Mucosa of descending colon (tissue), 3 donors: Measurements from ENCODE around the gene TMEM154. TPM values are rescaled to one million over a fixed set of nuclear protein-coding genes. Genes with fewer than 3 reads are reported as not detected.

ENCODE experiments used
- ATAC-seq: fragments of 200-7000 bp; cut with Tn5 transposase; one replicate; pipeline ENCODE4 v1.9.1; 2020; ENCODE audit warnings: mild to moderate bottlenecking, moderate library complexity
- DNase-seq, 3 donors: peaks; one replicate each; pipeline ENCODE4 v3.0.0-alpha.2; 2020
- H3K36me3 ChIP-seq: fragments of 200-600 bp; one replicate; pipeline ENCODE4 v1.8.0; 2021; ENCODE audit warnings: low read depth, mild to moderate bottlenecking
- H3K4me1 ChIP-seq: fragments of 200-600 bp; one replicate; pipeline ENCODE4 v1.8.0; 2021; ENCODE audit warnings: low read depth, mild to moderate bottlenecking
- H3K4me3 ChIP-seq: fragments of 200-600 bp; one replicate; pipeline ENCODE4 v1.8.0; 2021; ENCODE audit warnings: mild to moderate bottlenecking
- H3K9me3 ChIP-seq: fragments of 200-600 bp; one replicate; pipeline ENCODE4 v1.8.0; 2021; ENCODE audit warnings: mild to moderate bottlenecking
- intact Hi-C, 2 donors: fragments of 100-400 bp; cut with DNase I in 1 of 2; cut with micrococcal nuclease in 1 of 2; formaldehyde crosslinking; loops; one replicate each; pipeline versions ENCODE4 v1.11.0 to v1.11.1; 2022; cut with DNase I, micrococcal nuclease
- total RNA-seq, 3 donors: library from RNA; stranded (reverse); fragmentation: NEBNext Ultra II Directional in 2 of 3; extraction: Animal tissue kit (Norgen Biotek cat#: 25700) in 2 of 3; gene quantifications; one replicate each; pipeline versions ENCODE4 v1.2.1 to v1.2.4, GENCODE V29; 2021 to 2023
- TF ChIP-seq, protein P1 (sequence below): fragments of 200-600 bp; IDR thresholded peaks from one replicate; pipeline ENCODE4 v1.8.0; 2022; ENCODE audit warnings: antibody characterized with exemption, mild to moderate bottlenecking
- donor health status: DM: no; HTN: no; CAD: no; lungs with moderate emphysema.
- donor health status: DM: no; HTN: no; CAD: no.
- donor health status: DM: no; HTN: yes; CAD: no.

TMEM154 gene
- total RNA-seq, 3 donors from 2014 or later, result 1.5 to 6.5 (median 1.8) TPM

DNA sequence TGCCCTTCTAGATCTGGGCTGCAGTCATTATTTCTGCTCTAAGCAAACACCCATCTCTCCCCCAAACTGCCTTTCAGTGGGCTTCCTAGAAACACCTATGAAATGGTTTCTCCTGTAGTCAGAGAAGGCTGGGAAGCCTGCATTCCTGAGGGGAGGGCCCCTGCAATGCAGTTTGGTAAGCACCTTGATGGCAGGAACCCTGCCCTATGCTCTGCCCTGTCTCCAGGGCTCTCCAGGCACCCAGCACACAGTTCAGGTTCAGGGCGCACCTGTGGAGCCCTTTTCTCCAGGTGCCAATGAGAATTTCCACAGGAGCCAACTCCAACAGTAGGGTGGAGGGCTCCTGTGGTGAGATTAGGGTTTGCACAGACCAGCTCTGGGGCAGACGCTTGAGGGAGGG lies 74.8 kb downstream of the TMEM154 start:
- no peak for ATAC-seq
- Histone ChIP-seq H3K4me3 (no peak overlapping the region), H3K9me3 (no peaks in the 10 kb centered on the region)

DNA sequence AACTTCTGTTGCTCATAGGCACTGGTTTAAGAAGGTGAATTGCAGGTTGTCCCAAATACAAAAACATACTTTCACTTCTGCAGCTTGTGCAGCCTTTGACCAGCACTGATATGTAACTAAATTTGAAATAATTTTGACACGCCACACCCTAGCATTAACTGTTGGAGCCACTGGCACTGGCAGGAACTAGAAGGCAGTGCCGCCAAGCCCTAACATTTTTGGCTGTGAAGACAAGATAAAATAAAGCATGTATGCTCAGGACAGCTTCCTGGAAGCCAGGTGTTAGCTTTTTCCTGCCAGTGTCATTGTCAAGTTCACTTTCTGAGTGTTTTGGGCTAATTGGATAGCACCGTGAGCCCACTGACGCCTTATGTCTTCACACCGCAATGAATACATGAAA lies 78.6 kb downstream of the TMEM154 start:
- Histone ChIP-seq H3K36me3 (no peaks in the 10 kb centered on the region), H3K9me3 (no peaks in the 10 kb centered on the region), H3K4me1 (no peaks in the 10 kb centered on the region), H3K4me3 (no peak overlapping the region)
- TF ChIP-seq, protein P1, sequence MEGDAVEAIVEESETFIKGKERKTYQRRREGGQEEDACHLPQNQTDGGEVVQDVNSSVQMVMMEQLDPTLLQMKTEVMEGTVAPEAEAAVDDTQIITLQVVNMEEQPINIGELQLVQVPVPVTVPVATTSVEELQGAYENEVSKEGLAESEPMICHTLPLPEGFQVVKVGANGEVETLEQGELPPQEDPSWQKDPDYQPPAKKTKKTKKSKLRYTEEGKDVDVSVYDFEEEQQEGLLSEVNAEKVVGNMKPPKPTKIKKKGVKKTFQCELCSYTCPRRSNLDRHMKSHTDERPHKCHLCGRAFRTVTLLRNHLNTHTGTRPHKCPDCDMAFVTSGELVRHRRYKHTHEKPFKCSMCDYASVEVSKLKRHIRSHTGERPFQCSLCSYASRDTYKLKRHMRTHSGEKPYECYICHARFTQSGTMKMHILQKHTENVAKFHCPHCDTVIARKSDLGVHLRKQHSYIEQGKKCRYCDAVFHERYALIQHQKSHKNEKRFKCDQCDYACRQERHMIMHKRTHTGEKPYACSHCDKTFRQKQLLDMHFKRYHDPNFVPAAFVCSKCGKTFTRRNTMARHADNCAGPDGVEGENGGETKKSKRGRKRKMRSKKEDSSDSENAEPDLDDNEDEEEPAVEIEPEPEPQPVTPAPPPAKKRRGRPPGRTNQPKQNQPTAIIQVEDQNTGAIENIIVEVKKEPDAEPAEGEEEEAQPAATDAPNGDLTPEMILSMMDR, result no peak
- ATAC-seq, result no peak
- intact Hi-C loops, result no loop called here
- no peak for DNase-seq

More for the DNA sequence above, 74.8 kb downstream of the TMEM154 start:
- no peaks in the 10 kb centered on the region for H3K4me1 ChIP-seq
- TF ChIP-seq, protein P1, result no peak
- intact Hi-C loops, result no loop called here
- no peak for DNase-seq
- H3K36me3 ChIP-seq, result no peaks in the 10 kb centered on the region

DNA sequence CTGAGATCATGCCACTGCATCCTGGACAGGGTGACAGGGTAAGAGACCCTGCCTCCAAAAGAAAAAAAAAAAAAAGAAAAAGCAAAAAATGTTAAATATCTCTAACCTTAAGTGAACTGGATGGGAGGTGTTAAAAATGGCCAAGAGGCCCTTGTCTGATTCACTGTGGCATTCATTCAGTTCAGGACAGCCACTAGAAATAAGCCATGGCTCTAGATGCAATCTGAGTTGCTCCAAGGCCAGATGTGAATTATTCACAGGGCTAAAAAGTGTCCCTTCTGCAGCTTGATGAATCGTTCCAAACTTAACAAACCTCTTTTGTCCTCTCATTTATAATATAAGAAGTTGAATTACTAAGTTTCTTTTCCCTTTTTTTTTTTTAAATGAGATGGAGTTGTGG lies 80.2 kb downstream of the TMEM154 start:
- DNase-seq, result no peak
- Histone ChIP-seq H3K4me3 (no peak overlapping the region), H3K9me3 (no peaks in the 10 kb centered on the region), H3K36me3 (no peaks in the 10 kb centered on the region), H3K4me1 (no peaks in the 10 kb centered on the region)
- intact Hi-C loops, result no loop called here
- no peak for ATAC-seq
- TF ChIP-seq, protein P1, result no peak

DNA sequence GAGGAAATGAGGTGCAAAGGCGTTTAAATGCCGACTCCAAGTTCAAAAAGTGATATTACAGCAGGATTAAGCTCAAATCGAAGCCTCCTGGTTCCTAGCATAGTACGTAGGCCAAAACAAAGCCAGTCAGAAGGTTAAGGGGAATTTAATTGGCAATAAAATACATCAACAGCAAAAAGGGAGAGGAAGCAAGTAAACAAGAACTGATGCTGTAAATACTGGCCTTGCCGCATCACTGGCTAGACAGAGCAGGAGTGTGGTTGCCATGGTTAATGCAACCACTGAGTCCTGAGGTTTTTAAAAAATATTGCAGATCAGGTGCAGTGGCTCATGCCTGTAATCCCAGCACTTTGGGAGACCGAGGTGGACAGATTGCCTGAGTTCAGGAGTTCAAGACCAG lies 80.7 kb downstream of the TMEM154 start:
- TF ChIP-seq, protein P1, result no peak
- no peaks in the 10 kb centered on the region for H3K36me3 ChIP-seq
- intact Hi-C loops, result no loop called here
- no peaks in the 10 kb centered on the region for H3K4me1 ChIP-seq
- DNase-seq, result no peak
- H3K4me3 ChIP-seq, result no peak overlapping the region
- no peaks in the 10 kb centered on the region for H3K9me3 ChIP-seq
- ATAC-seq, result no peak

DNA sequence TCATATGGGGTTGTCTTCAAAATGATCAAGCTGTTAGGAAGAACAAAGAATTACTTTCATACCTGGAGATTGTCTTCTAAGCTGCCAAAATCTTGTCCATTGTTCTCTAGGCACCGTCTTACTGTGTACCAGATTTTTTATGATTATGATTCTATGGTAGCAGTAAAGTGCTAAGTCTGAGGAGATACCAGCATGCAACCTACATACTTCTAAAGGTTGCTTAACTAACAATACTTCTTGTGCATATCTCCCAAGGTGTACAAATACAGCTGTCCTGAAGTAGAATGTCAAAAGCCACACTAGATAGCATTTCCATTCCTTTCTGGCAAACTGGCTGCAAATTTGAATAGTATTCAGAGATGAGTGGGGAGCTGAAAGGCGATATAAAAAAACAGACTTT lies 81.3 kb downstream of the TMEM154 start:
- Histone ChIP-seq H3K4me1 (no peaks in the 10 kb centered on the region), H3K4me3 (no peak overlapping the region), H3K9me3 (no peaks in the 10 kb centered on the region), H3K36me3 (no peaks in the 10 kb centered on the region)
- TF ChIP-seq, protein P1, result no peak
- ATAC-seq (peak; percentile 51), DNase-seq (no peak)
- intact Hi-C loops, result no loop called here
